Thyroid gland (tissue), 4 donors: ENCODE measurements around the gene GRB2.

Experiments
- CTCF ChIP-seq, 6 experiments: fragments of 200-600 bp in 3 of 6; fragments of 450-650 bp in 3 of 6; sonication (generic) in 3 of 6; IDR thresholded peaks; one replicate each; pipeline ENCODE4 v1.5.1; 2016 to 2019; ENCODE audit warnings: antibody characterized with exemption in 6 of 6, mild to moderate bottlenecking in 2 of 6, inconsistent platforms in 1 of 6, moderate library complexity in 1 of 6
- POLR2A ChIP-seq, 2 donors: fragments of 450-650 bp; IDR thresholded peaks; one replicate each; pipeline ENCODE4 v1.6.1; 2017; ENCODE audit warnings: antibody characterized with exemption in 2 of 2, mild to moderate bottlenecking in 2 of 2, moderate library complexity in 1 of 2

- TF ChIP-seq CTCF (IDR thresholded peaks at IDR 0.05), result no peak
- TF ChIP-seq POLR2A (IDR thresholded peaks at IDR 0.05), result no peak
Observed at GRCh38 chr17:75350706-75351105, 54.8 kb downstream of the GRB2 start.
